NCI-H82 (cell line): ENCODE data around the gene STK24.

Experiments
- DNase-seq: peaks from one replicate; lab custom pipeline; 2025; lab: John Stamatoyannopoulos, UW

STK24 gene

DNA sequence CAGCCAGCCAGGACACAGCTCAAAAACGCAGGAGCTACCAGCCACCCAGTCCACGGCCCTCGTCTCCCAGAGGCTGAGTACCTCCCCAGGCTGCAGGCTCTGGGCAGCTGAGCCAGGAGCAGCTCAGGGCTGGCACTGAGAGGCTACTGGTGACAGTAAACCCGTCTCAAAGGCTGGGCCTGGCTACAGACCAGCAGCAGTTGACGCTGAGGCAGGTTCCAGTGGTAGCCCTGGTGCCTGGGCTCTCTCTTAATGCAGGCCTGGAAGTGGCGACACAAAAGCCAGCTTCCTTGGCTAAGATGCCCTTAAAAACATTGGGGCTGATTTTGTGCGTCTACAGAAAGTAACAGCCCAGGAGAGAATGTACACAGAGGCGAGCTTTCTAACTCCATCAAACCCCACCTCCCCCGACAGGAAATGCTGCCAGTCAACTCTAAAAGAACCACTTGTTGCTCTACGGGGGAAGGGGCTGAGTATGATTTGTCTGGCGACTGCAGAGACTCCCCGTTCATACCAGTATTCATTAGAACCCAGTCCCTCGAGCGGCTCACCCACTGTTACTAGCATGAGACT, 126.3 kb downstream of the STK24 start:
- no peak for DNase-seq

DNA sequence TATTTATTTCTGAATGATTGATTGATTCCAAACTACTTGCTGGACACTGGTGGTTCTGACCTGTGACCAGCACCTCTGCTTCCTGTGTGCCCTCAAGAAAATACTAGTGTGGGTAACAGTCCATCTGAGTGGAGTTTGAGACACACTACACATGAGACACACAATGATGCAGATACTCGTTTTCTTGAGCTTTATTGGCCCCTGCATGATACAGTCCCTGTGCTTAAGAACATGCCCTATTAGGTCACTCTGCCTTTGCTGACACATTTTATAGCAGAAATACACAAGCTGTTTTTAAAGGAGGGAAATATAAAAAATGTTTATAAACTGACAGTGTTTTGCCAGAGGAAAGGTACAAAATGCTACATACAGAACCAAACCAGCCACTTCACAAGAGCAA, 126.9 kb downstream of the STK24 start:
- DNase-seq, result no peak

DNA sequence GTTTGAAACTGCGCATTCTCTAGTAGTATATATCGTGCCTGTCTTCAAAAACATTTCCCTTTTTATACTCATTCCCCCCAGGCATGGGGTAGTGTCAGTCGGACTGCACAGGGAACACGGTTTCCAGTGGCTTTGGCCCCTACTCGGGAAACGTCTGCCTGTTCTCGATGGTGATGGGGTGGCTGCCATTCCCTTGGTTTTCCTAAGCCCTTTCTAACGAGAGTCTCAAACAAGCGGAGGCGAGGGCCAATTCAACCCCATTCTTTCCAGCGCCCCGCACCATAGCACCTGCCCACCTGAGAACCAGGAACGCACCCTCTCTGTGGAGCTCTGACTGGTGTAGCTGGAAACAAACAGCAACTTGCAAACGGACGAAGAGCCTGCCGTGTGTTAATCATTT, 127.6 kb downstream of the STK24 start:
- DNase-seq, result no peak

DNA sequence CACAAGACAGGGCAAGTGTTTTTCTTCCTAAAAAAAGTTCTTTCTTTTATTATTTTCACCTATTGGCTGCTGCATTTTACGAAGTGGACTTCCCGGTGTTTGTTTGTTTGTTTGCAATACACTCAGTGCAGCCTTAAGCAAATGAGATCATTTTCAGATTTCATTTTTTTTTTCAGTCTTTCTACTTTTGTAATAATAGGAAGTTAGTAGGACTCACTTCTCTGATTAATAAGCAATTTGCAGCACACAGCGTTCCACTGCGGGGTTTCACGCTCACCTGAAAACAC, 128.3 kb downstream of the STK24 start:
- no peak for DNase-seq

DNA sequence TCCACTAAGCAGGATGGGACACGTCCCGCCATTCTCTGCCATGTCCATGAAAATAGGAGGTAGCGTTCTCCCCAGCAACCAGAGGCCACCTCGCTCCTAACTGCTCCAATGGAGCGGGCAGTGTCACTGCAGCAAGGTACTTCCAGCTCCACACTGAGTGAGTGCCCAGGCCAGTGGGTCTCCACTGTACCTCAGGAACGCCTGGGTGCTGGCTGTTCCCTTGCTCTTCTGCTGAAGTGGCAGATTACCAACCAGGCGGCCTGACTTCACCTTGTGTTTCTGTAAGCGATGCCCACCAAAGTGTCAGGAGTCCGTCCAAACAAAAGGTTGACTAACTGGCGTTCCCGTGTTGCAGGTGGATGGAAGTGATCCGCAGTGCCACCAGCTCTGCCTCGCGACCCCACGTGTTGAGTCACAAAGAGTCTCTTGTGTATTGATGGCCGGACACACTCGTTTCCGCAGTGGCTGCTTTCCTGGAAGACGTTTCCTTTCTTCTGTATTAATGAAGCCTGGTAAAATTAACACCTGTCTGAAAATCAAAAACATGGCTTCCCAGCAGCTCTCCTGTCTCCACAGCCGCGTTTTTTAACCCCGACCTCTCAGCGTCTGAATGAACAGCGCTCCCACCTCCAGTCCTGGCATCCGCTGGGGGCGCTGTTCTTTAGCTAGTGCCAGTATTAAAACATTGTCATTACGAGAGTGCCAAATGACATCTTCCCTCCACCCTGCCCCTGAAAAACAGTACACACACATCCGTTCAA, 128.8 kb downstream of the STK24 start:
- DNase-seq, result peak; percentile 91

DNA sequence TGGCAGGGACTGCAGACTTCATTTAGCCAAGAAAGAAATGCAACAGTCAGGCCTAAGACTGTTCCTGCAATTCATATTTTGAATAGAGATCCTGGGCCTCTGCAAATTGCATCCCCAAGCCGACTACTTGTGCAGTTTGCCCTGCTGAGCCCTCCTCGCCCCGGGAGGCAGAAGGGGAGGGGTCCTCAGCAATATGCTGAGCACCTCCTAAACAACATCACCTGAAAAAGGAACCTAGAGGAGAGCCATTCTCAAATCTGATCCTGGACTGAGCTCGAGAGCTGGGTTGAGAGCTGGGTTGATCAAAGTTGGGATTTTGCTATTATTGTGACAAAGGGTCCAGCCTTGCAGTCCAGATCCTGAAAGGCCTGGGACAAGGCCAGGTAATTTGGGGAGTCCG, 129.8 kb downstream of the STK24 start:
- DNase-seq, result no peak

DNA sequence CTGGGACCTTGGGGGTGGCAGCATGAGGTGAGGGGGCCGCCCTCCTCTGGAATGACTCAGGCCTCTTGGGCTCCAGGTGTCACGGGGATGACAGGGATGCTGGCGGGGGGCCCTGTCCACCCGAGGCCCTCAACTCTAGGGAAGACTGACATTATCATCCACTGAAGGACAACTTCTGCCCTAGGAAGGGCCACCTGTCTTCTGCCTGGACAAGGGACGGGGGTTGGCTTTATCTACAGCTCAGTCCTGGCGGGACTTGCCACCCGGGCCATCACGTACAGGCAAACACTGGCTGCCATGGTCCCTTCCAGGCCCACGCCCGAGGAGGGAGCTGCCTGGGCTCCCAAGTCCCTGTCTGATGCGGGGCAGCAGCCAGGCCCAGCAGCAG, 130.7 kb downstream of the STK24 start:
- no peak for DNase-seq

DNA sequence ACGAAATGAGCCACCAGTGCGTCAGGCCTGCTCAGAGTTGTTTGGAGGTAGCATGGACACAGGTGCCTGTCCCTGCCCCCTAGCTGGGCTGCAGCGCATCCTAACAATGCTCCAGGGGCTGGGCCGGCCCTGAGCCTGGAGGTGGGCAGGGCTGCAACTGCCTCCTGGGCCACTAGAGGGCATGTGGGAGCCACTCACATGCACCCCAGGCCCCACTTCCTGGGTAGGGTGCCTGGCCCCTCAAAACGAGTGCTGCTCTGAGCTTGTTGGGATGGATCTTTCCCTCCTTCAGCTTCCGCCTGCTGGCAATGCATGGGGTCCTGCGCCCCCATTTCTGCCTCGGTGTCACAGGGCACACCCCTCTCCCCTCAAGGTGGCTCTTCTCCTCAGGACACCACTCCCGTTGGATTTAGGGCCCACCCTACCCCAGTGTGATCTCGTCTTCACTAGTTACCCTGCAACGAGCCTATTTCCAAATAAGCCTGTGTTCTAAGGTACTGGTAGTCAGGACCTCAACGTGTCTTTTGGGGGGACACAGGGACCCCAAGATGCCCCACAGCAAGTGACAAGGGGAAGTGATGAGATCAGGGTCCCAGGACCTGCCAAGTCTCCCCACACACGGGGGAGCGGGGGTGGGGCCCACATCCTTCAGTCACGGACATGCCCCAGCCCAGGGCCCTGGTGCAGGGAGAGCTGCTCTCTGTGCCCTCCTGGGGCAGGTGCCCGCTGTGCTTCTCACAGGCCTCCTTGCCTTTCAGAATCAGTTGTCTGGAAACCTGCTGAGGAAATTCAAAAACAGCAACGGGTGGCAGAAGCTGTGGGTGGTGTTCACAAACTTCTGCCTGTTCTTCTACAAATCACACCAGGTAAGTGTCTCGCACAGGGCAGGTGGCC, 131.3 kb downstream of the STK24 start:
- peak; percentile 80 for DNase-seq

DNA sequence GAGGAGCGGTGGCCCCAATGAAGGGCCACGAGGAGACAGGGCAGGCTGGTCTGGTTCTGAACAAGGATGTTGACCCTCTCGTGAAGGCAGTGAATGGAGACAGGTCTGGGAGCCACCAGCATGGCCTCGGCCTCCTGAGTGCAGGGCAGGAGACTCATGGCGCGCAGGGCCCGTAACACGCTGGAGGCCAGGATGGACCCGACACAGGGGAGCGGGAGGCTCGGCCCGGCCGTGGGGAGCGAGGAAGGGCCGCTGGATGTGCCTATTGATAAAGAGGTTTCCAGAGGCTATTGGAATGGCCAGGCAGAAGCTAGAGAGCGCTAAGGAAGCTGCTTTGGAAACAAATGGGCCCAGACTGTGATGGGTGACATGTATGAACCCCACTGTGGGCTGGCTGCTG, 132.5 kb downstream of the STK24 start:
- DNase-seq, result no peak

DNA sequence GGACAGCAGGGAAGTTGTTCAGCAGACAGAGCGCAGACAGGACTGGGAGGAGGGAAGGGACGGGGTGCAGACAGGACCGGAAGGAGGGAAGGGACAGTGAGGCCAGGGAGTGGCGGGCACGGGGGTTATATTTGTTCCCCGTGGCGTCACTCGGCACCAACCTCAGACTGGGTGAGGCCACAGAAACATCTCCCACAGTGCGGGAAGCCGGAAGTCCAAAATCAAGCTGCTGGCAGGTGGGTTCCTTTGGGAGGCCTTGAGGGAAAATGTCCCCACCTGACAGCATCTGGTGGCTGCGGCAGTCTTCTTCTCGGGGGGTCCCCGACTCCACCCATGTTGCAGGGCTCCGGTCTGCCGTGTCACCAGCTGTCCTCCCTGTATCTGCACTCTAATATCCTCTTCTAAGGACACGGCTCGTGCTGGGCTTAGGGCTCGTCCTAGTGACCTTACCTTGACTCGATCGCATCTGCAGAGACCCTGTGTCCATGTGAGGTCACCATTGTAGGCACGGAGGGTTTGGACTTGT, 133.0 kb downstream of the STK24 start:
- DNase-seq, result no peak

DNA sequence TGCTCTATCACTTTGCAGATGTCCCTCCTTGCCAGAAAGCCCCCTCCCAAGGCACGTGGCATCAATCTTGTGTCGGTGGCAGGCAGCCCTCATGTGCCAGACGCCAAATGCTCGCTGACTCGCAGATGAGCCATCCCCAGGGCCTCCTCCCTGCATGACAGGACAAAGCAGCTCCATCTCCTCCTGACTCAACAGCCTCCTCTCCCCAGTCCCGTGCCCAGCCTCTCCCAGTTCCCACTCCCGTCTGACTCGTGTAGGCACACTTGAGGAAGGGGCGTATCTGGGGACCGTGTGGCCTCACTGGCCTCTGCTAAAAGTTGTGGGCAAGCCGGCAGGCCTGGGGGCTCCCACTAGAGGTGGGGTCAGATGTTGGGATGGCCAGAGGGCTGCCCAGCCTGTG, 133.6 kb downstream of the STK24 start:
- no peak for DNase-seq

DNA sequence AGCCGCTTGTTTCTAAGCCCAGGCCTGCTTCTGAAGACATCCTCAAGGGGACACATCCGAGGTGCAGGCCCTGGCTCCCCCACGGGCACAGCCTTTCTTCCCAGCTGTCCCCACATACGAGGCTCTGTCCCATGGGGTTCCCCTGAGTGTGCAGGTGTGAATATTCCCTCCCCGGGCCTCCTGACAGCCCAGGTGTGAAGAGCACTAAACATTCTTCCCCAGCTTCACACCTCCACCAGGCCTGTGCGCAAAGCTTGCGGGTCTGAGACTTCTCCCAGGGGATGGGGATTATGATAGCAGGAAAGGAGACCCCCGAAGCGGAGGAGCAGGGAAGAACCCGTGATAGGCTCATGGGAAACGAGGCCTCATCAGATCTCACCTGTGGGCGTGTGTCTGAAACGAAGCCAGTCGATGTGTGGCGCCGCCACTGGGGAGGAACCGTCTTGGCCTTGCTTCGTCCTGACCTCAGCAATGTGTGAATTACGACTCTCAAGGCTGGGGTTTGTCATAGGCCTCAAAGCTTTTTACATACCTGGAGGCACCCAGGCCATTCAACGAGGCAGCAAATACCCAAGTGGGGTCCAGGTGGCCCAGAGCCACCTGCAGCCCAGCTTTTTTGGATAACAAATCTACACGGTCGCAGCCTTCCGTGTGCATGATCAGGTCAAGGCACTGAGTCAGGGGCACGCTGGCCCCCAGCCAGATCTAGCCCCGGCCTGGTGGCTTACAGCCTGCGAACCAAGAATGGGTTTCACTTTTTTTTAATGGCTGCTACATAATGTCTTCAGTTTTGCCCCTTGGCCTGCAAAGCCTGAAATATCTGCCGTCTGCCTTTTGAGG, 134.3 kb downstream of the STK24 start:
- DNase-seq, result no peak

DNA sequence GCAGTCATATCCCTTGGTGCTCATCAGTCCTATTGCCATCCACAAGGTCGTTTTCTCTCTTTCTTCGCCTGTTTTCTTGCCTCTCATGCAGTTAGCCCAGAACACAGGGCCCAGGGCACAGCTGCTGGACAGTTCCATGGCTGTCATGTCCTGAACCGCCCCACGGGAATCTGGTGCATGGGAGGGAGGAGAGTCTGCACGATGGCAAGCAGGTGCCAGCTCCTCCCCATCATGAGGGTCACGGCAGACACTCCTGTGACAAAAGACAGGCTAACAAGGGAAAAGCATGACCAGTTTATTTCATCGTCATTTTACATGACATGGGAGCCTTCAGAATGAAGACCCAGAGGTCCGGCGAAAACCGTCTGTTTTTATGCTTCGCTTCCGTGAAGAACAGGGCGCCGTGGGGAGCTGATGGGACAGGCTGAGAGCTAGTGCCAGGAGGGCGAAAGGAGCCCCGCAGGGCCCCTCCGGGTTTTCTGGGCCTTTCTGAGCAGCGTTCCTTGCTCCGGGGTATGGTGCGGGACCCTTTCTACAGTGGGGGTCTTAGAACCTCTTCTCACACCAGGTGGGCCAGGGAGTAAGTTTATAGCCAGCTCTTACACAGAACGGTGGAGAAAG, 135.7 kb downstream of the STK24 start:
- no peak for DNase-seq

DNA sequence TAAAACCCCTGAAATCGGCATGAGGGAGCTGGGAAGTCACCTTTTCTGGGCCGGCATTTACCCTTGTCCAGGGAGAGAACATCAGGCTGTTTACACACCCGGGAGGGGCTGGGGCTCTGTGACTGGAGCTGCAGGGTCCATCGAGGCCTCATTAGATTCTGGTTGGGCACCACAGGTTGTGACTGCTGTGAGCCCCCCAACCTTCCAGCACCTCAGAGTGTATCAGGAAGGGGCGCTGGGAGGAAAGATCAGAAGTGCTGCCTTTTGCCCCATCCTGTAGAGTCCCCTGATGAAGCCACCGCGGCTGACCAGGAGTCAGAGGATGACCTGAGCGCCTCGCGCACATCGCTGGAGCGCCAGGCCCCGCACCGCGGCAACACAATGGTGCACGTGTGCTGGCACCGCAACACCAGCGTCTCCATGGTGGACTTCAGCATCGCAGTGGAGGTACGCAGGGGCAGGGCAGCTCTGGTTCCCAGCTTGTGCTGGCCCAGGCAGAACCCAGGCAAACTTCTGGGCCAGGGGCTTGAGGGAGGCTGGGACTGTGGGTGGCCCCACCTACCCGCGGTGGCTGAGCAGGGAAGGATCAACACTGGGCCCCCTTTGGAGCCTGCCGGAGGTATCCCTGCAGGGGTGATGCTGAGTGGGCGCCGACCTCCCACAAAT, 136.4 kb downstream of the STK24 start:
- DNase-seq, result no peak

DNA sequence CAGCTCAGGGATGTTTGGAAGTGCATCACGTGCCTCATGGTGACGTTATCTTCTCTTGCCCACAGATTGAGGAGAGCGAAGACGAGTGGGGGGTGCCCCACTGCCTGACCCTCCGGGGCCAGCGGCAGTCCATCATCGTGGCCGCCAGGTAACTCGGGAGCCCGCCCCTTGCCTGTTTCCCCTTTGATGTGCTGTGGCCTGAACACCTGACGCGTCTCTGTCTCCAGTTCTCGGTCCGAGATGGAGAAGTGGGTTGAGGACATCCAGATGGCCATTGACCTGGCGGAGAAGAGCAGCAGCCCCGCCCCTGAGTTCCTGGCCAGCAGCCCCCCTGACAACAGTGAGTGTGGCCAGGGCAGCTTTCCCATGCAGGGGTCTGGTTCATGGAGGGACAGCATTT, 137.0 kb downstream of the STK24 start:
- DNase-seq, result no peak

DNA sequence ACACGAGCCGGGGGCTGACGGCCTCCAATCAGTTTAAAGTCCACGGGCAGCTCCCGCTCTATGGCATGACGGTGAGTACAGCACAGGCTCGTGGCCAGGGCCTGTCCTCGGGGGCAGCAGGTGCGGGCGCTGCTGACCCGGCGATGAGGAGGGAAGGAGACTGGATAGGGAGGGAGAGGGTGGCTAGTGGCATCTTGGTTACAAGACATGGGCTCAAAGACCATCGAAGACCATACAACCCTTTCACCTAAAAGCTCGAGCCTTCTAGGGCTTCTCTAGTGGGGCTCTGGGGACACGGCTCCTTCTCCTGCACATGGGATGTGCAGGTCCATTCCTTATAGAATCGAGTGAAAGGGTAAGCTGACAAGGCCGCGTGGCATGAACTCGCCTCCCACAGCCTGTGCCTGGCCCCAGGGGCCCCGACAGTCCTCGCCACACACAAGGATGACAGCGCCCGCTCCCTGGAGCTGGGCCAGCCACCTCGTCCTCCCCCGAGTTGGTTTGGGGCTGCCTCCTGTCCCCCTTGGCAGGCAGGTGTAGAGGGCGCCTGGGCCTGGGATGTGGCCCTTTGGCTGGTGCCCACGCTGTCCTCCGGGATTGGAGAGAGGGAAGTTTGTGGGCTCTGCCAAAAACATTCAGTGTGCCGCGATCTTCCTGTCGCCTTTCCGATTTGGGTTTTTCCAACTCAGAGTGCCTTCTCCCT, 137.6 kb downstream of the STK24 start:
- DNase-seq, result no peak

DNA sequence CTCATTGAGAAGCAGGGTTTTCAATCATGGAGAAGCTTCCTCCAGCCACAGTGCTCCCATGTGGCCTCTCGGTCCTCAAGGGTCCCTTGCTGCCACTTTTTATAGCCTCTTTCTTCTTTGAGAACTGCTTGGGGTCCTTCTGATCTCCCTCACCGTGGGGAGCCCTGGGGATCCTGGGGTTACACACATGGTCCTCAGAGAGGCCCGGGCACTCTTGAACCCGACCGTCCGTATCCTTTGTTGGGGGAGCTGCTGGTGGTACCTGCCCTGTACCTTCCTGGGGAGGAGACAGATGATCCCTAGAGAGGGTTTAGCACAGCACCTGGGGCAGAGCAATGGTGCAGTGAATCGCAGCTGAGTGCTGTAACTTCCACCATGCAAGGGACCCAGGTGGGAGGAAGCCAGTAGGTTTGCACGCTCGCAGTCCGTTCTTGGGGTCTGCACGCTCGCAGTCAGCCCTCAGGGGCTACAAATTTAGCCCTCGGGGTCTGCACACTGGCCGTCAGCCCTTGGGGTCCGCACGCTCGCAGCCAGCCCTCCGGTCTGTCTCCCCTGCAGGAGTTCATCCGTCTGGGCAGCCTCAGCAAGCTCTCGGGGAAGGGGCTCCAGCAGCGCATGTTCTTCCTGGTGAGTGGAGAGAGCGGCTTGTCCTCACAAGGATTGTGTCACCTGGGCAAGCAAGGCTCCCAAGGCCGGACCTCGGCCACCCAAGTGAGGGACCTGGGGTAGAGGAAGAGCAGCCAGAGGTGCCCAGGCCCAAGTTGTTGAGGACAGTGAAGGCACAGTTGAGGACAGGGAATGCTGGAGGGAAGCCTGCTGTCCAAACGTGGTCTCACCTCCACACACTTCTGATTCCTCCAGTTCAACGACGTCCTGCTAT, 138.4 kb downstream of the STK24 start:
- no peak for DNase-seq

DNA sequence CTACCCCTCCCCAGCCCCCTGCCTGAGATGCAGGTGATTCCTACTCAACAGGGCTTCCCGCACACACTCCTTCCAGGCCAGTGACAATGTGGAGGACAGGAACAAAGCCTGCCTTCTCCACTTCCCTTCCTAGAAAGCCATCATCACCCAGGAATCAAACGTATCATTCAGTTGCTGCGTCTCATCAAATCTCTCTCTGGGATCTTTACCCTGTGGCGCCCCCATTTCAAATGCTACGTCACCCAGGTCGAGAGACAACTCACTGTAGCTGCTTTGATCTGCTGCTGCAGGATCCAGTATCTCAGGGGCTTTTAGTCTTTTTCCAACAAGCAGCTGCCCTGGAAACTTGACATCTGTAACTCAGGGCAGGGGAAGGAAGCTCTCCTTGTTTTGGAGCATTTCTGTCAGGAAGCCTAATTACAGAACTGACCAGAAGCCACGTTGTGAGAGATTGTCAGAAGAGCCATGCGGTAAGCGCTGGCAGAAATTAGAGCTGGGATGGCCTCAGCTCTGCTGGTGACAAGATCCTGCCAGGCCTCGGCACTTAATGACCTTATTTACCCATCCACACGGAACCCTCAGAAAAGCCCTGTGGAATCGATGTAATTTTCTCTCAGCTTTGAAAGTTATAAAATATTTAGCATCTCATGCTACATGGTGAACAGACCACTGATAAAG, 140.5 kb downstream of the STK24 start:
- no peak for DNase-seq

DNA sequence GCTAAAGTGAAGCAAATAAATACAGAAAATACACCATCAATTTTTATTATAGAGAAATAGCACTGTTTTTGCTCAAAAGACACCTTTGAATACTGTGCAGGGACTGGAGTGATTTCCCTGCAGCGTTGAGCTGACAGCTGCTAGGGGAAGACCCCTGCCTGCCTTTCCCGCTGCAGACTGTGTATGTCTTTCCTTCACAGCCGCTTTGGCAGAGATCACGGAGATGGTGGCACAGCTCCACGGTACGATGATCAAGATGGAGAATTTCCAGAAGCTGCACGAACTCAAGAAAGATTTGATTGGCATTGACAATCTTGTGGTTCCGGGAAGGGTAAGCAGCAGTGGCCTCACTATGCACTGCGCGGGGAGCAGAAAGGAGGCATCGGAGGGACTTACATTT, 141.5 kb downstream of the STK24 start:
- DNase-seq, result no peak
